Esophagus (tissue), 2 donors: ENCODE results near the gene PHYH. TPM values are rescaled to one million over a fixed set of nuclear protein-coding genes. Genes with fewer than 3 reads are reported as not detected.
"Not testable (repeated sequence)": the region's sequence is repeated elsewhere in the genome, so short reads cannot be mapped to it uniquely, and the experiment has no call there.

Experiments
- H3K27ac ChIP-seq, 2 donors: one replicate each; pipeline ENCODE4 v1.5.1; 2013; ENCODE audit warnings: low read depth in 2 of 2, mild to moderate bottlenecking in 2 of 2, inconsistent platforms in 1 of 2, low read length in 1 of 2, moderate library complexity in 1 of 2
- H3K27me3 ChIP-seq, 2 donors: one replicate each; pipeline ENCODE4 v1.6.1; 2013; ENCODE audit warnings: low read length in 2 of 2, control low read depth in 1 of 2, mild to moderate bottlenecking in 1 of 2; ENCODE audit not compliant: insufficient read depth in 2 of 2, control insufficient read depth in 1 of 2
- H3K36me3 ChIP-seq, 2 donors: one replicate each; pipeline ENCODE4 v1.6.1; 2013; ENCODE audit warnings: low read length in 1 of 2; ENCODE audit not compliant: control insufficient read depth in 2 of 2, insufficient read depth in 2 of 2
- H3K4me1 ChIP-seq, 2 donors: one replicate each; pipeline ENCODE4 v1.6.1; 2013; ENCODE audit warnings: low read length in 1 of 2; ENCODE audit not compliant: control insufficient read depth in 2 of 2, insufficient read depth in 2 of 2
- H3K4me3 ChIP-seq, 2 donors: one replicate each; pipeline ENCODE4 v1.5.1; 2013; ENCODE audit warnings: low read length in 2 of 2, mild to moderate bottlenecking in 2 of 2, low read depth in 1 of 2, moderate library complexity in 1 of 2
- H3K9me3 ChIP-seq, 2 donors: one replicate each; pipeline ENCODE4 v1.6.1; 2013; ENCODE audit warnings: mild to moderate bottlenecking in 2 of 2, low read depth in 1 of 2, low read length in 1 of 2, moderate library complexity in 1 of 2; ENCODE audit not compliant: control insufficient read depth in 2 of 2, insufficient read depth in 1 of 2
- WGBS, 2 donors: extraction: QIAGEN DNeasy Blood & Tissue Kit; methylation state at CpG; one replicate each; pipeline ENCODE4 v1.1.7; 2013; 5-methylcytosine and 5-hydroxymethylcytosine counted together
- polyA plus RNA-seq, 2 donors: library from polyadenylated mRNA; stranded (reverse); fragments of 200-250 nt; gene quantifications; one replicate each; pipeline ENCODE4 v1.2.3, GENCODE V29; 2013
- donor health status: healthy with polysubstance abuse.
- donor health status: Bipolar disorder and iron deficiency.

Gene PHYH
- polyA plus RNA-seq, 2 donors = 5.7 to 7.4 TPM

- H3K36me3 ChIP-seq = no peaks in the 10 kb centered on the region
- H3K9me3 ChIP-seq = no peaks in the 10 kb centered on the region
- no peak overlapping the region for H3K4me3 ChIP-seq
- H3K27ac ChIP-seq = no peak overlapping the region
- peaks cover 0 to 4% of the 10 kb centered on the region in 2 donors for H3K4me1 ChIP-seq
- H3K27me3 ChIP-seq = no peaks in the 10 kb centered on the region
- WGBS, 2 donors = 52 to 68% methylated on average over 4 of the region's 4 CpGs
Measured at GRCh38 chr10:13276749-13277365, 23.0 kb downstream of the PHYH start.

- H3K36me3 ChIP-seq, H3K9me3 ChIP-seq, H3K4me3 ChIP-seq, H3K4me1 ChIP-seq, H3K27me3 ChIP-seq, H3K27ac ChIP-seq: not testable (repeated sequence)
- 96 to 97% methylated on average over 11 of the region's 11 CpGs for WGBS, 2 donors
Measured at GRCh38 chr10:13276146-13276545, 23.7 kb downstream of the PHYH start.

DNA sequence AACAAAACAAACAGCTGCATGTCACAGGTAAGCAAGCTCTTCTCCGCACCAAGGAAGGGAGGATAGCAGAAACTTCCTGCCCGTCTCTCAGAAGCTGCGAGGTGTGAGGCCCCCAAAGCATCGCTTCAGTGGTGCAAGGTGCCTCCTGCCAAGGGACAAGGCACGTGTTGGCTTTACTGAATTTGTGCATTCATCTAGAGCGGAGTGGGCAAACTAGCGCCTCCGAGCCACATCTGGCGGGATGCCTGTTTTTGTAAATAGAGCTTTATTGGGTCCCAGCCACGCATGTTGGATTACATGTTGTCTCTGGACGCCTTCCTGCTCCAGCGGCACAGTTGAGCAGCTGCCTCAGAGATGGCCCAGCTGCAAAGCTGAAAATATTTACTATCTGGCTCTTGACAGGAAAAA is 27.7 kb downstream of the PHYH start:
- Histone ChIP-seq H3K27me3 (no peaks in the 10 kb centered on the region), H3K9me3 (no peaks in the 10 kb centered on the region), H3K4me1 (peaks cover 0 to 4% of the 10 kb centered on the region in 2 donors), H3K36me3 (no peaks in the 10 kb centered on the region), H3K4me3 (no peak overlapping the region), H3K27ac (peak overlapping the region in 1 of 2 donors; percentile 12)
- WGBS, 2 donors = 40 to 49% methylated on average over 12 of the region's 12 CpGs

- H3K27me3 ChIP-seq = no peaks in the 10 kb centered on the region
- 37 to 46% methylated on average over 14 of the region's 14 CpGs for WGBS, 2 donors
- peak overlapping the region in 1 of 2 donors; percentile 12 for H3K27ac ChIP-seq
- H3K9me3 ChIP-seq = no peaks in the 10 kb centered on the region
- no peaks in the 10 kb centered on the region for H3K36me3 ChIP-seq
- H3K4me1 ChIP-seq = peaks cover 0 to 4% of the 10 kb centered on the region in 2 donors
- no peak overlapping the region for H3K4me3 ChIP-seq
Measured at GRCh38 chr10:13271552-13272163, 28.2 kb downstream of the PHYH start.

- peaks cover 0 to 4% of the 10 kb centered on the region in 2 donors for H3K4me1 ChIP-seq
- H3K4me3 ChIP-seq = no peak overlapping the region
- no peaks in the 10 kb centered on the region for H3K9me3 ChIP-seq
- H3K27me3 ChIP-seq = no peaks in the 10 kb centered on the region
- no peak overlapping the region for H3K27ac ChIP-seq
- 77 to 85% methylated on average over 9 of the region's 9 CpGs for WGBS, 2 donors
- H3K36me3 ChIP-seq = no peaks in the 10 kb centered on the region
Measured at GRCh38 chr10:13270877-13271551, 28.9 kb downstream of the PHYH start.

- H3K4me3 ChIP-seq = no peak overlapping the region
- H3K27ac ChIP-seq = no peak overlapping the region
- H3K9me3 ChIP-seq = no peaks in the 10 kb centered on the region
- H3K4me1 ChIP-seq = peaks cover 0 to 4% of the 10 kb centered on the region in 2 donors
- WGBS, 2 donors = 27 to 61% methylated on average over 3 of the region's 3 CpGs
- H3K27me3 ChIP-seq = no peaks in the 10 kb centered on the region
- H3K36me3 ChIP-seq = no peaks in the 10 kb centered on the region
Measured at GRCh38 chr10:13268841-13269240, 31.0 kb downstream of the PHYH start.

- Histone ChIP-seq H3K4me1 (peaks cover 0 to 4% of the 10 kb centered on the region in 2 donors), H3K27ac (no peak overlapping the region), H3K4me3 (no peak overlapping the region), H3K9me3 (no peaks in the 10 kb centered on the region), H3K36me3 (no peaks in the 10 kb centered on the region), H3K27me3 (no peaks in the 10 kb centered on the region)
- 74 to 97% methylated on average over 4 of the region's 4 CpGs for WGBS, 2 donors
Measured at GRCh38 chr10:13268310-13268709, 31.6 kb downstream of the PHYH start.

DNA sequence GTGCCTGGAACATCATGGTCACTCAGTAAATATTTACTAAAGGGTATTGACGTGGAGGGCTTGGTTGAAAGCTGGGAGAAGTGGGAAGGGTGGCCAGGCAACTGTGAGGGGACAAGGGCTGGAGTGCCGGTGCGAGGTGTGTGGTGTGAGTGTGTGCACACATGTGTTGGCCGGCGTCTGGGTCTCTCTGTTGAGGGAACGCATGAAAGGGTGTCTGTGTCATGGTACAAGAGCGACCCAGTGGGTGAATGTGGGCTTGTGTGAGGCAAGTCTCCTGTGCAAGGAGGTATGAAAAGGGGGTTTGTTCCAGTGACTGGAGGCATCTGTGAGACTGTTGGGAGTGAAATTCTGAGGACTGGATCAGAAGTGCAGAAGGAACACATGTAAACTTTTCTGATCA is 36.3 kb downstream of the PHYH start:
- Histone ChIP-seq H3K27me3 (no peaks in the 10 kb centered on the region), H3K9me3 (no peaks in the 10 kb centered on the region), H3K36me3 (no peaks in the 10 kb centered on the region), H3K27ac (no peak overlapping the region), H3K4me1 (no peaks in the 10 kb centered on the region), H3K4me3 (no peak overlapping the region)
- 80% methylated on average over 7 of the region's 7 CpGs for WGBS, 2 donors

- H3K9me3 ChIP-seq = no peaks in the 10 kb centered on the region
- no peaks in the 10 kb centered on the region for H3K4me1 ChIP-seq
- no peaks in the 10 kb centered on the region for H3K27me3 ChIP-seq
- H3K27ac ChIP-seq = no peak overlapping the region
- WGBS, 2 donors = 89 to 100% methylated on average over 1 of the region's 1 CpG
- no peak overlapping the region for H3K4me3 ChIP-seq
- no peaks in the 10 kb centered on the region for H3K36me3 ChIP-seq
Measured at GRCh38 chr10:13262433-13262832, 37.4 kb downstream of the PHYH start.
